SK-N-SH (cell line): ENCODE results near the gene GSPT2.

Source experiments
- CTCF ChIP-seq: fragments of 200-600 bp; sonication (generic); IDR thresholded peaks from 2 replicates; pipeline ENCODE4 v1.6.1; 2017; ENCODE audit warnings: antibody characterized with exemption, mild to moderate bottlenecking, moderate library complexity
- EP300 ChIP-seq, 2 experiments: IDR thresholded peaks; 2 replicates each; pipeline versions ENCODE4 v1.4.0 to v1.6.1; 2012; ENCODE audit warnings: borderline replicate concordance in 1 of 2, low read depth in 1 of 2, low read length in 1 of 2
- FOSL2 ChIP-seq: IDR thresholded peaks from 2 replicates; pipeline ENCODE4 v1.4.0; 2012; ENCODE audit warnings: low read depth, mild to moderate bottlenecking, moderate library complexity, borderline replicate concordance
- RFX5 ChIP-seq: IDR thresholded peaks from 2 replicates; pipeline ENCODE4 v1.6.1; 2012; ENCODE audit warnings: mild to moderate bottlenecking, improper control_type of control experiment, low read length
- USF1 ChIP-seq: IDR thresholded peaks from 2 replicates; pipeline ENCODE4 v1.4.0; 2012; ENCODE audit warnings: low read depth, borderline replicate concordance

- TF ChIP-seq USF1 (no peak), CTCF (no peak), RFX5 (no peak), EP300 (IDR thresholded peaks at IDR 0.05; ENCODE audit: borderline replicate concordance in 1 of 2, low read depth in 1 of 2, low read length in 1 of 2) (no peak), FOSL2 (no peak)
Observed at GRCh38 chrX:51697397-51697796, 45.8 kb upstream of the GSPT2 start.
